OCI-LY3 (cell line): Measurements from ENCODE around the gene PAX5.

ENCODE experiments used
- CTCF ChIP-seq: fragments of 200-600, 300-600 bp; sonication (generic); IDR thresholded peaks from 2 replicates; pipeline ENCODE4 v1.5.1; 2014; ENCODE audit warnings: antibody characterized with exemption, low read length, low read depth
- EZH2phosphoT487 ChIP-seq: fragments of 200-600 bp; shearing (Covaris generic); IDR thresholded peaks from 2 replicates; pipeline ENCODE4 v1.6.1; 2018; ENCODE audit warnings: antibody characterized with exemption, mixed run types, low read depth

- TF ChIP-seq CTCF (no peak), EZH2phosphoT487 (no peak)
These were observed 132.5 kb downstream of the PAX5 start for GRCh38 chr9:36901528-36901927.
